AG04450 (cell line): ENCODE measurements around the gene ABHD12. TPM values are rescaled to one million over a fixed set of nuclear protein-coding genes. Genes with fewer than 3 reads are reported as not detected.

Experiments used
- CTCF ChIA-PET: fragments of 300-600, 350-600 bp; formaldehyde crosslinking; extraction: SDS; loops from one replicate; lab custom pipeline; 2022; ENCODE audit warnings: antibody characterized with exemption, inconsistent platforms; lab: Charles Lee
- POLR2A ChIA-PET: fragments of 350-600 bp; formaldehyde crosslinking; extraction: SDS; loops from one replicate; lab custom pipeline; 2021; ENCODE audit warnings: antibody characterized with exemption, inconsistent platforms; lab: Yijun Ruan, JAX
- DNase-seq: peaks from one replicate; pipeline ENCODE4 v3.0.0-alpha.2; 2011; ENCODE audit warnings: low read depth, low spot score
- H3K27ac ChIP-seq: one replicate; pipeline ENCODE4 v1.5.1; 2012; ENCODE audit warnings: low read depth, low read length, control low read depth
- H3K27me3 ChIP-seq: one replicate; pipeline ENCODE4 v1.6.0; 2012; ENCODE audit warnings: low read length; ENCODE audit not compliant: control insufficient read depth, insufficient read depth
- H3K4me3 ChIP-seq: 2 replicates; pipeline ENCODE4 v1.5.1; 2011; ENCODE audit warnings: mild to moderate bottlenecking, low read depth, low read length, control low read depth
- H3K9me3 ChIP-seq: 2 replicates; pipeline ENCODE4 v1.5.1; 2012; ENCODE audit warnings: low read length; ENCODE audit not compliant: control insufficient read depth, insufficient read depth
- polyA plus RNA-seq: library from polyadenylated mRNA; depleted of rRNA; stranded (reverse); fragments of >200 nt; gene quantifications from 2 replicates; pipeline ENCODE4 v1.2.3, GENCODE V29; 2011
- TF ChIP-seq, protein P1 (sequence below): IDR thresholded peaks from 2 replicates; pipeline ENCODE4 v1.5.1; 2011; ENCODE audit warnings: low read depth, low read length, control low read depth, inconsistent platforms

ABHD12 gene
- polyA plus RNA-seq, 1 experiment: 33.6 TPM

- Histone ChIP-seq H3K27me3 (no peaks in the 10 kb centered on the region), H3K9me3 (no peaks in the 10 kb centered on the region), H3K27ac (no peak overlapping the region), H3K4me3 (no peak overlapping the region)
- CTCF ChIA-PET: interaction anchor here (1.4 to 2.2 kb wide), 2 partner anchors 10 to 263 kb away, joined by 3 to 8 read pairs; no protein-coding TSS in a partner anchor
- TF ChIP-seq, protein P1, sequence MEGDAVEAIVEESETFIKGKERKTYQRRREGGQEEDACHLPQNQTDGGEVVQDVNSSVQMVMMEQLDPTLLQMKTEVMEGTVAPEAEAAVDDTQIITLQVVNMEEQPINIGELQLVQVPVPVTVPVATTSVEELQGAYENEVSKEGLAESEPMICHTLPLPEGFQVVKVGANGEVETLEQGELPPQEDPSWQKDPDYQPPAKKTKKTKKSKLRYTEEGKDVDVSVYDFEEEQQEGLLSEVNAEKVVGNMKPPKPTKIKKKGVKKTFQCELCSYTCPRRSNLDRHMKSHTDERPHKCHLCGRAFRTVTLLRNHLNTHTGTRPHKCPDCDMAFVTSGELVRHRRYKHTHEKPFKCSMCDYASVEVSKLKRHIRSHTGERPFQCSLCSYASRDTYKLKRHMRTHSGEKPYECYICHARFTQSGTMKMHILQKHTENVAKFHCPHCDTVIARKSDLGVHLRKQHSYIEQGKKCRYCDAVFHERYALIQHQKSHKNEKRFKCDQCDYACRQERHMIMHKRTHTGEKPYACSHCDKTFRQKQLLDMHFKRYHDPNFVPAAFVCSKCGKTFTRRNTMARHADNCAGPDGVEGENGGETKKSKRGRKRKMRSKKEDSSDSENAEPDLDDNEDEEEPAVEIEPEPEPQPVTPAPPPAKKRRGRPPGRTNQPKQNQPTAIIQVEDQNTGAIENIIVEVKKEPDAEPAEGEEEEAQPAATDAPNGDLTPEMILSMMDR: no peak
- POLR2A ChIA-PET: no interaction called here
- no peak for DNase-seq
Observed at GRCh38 chr20:25257130-25257529, 133.5 kb downstream of the ABHD12 start.

GRCh38 chr20:25256226-25256859, 134.3 kb downstream of the ABHD12 start:
- Histone ChIP-seq H3K27ac (no peak overlapping the region), H3K9me3 (no peaks in the 10 kb centered on the region), H3K4me3 (no peak overlapping the region), H3K27me3 (no peaks in the 10 kb centered on the region)
- POLR2A ChIA-PET: interaction anchor here (0.7 kb wide), 1 partner anchor 38 kb away, joined by 4 read pairs; no protein-coding TSS in a partner anchor
- CTCF ChIA-PET: interaction anchor here (0.6 to 2.2 kb wide), 3 partner anchors 10 to 701 kb away, joined by 3 to 8 read pairs (median 6); no protein-coding TSS in a partner anchor
- no peak for DNase-seq
- TF ChIP-seq, protein P1: no peak

DNA sequence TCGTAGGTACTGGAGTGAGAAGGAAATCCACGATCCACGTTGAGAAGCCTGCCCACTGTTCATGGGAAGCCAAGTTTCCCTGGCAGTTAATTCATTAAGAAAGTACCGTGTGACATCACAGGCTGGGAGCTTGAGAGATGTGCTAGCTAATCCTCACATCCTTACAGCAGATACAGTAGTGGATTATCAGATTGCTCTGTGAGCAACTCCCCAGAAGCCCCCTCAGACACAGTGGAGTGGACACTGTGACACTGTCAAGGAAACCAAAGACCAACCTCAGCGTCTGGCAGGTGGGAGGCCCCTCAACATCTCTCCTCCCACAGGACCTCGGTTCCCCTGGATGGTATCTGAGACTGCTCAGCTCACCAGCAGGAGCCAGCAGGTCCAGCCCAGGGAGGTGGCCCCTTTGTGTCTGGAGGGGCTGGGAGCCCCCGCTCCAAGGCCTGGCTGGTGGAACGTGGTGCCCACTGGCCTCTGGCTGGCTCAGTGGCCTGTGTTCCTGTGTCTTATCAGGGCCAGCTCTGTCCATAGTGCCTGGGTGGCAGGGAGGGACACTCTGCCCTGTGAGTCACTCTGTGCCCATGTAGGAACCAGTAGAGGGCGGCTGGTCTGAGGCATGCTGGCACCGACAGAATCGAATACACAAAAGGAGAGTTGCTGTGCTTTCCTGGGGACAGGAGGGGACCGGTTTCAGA, 135.5 kb downstream of the ABHD12 start:
- POLR2A ChIA-PET: no interaction called here

GRCh38 chr20:25254571-25254970, 136.1 kb downstream of the ABHD12 start:
- POLR2A ChIA-PET: no interaction called here
- CTCF ChIA-PET: interaction anchor here (0.8 to 1.0 kb wide), 2 partner anchors 27 to 145 kb away, joined by 3 read pairs; no protein-coding TSS in a partner anchor

More for the DNA sequence above, 135.5 kb downstream of the ABHD12 start:
- CTCF ChIA-PET: interaction anchor here (0.8 to 2.2 kb wide), 2 partner anchors 8 to 27 kb away, joined by 3 to 8 read pairs; no protein-coding TSS in a partner anchor
- no peak for DNase-seq
- TF ChIP-seq, protein P1: no peak
- no peaks in the 10 kb centered on the region for H3K9me3 ChIP-seq
- no peaks in the 10 kb centered on the region for H3K27me3 ChIP-seq
- no peak overlapping the region for H3K27ac ChIP-seq
- H3K4me3 ChIP-seq: no peak overlapping the region

More at GRCh38 chr20:25254571-25254970, 136.1 kb downstream of the ABHD12 start:
- H3K4me3 ChIP-seq: no peak overlapping the region
- no peaks in the 10 kb centered on the region for H3K27me3 ChIP-seq
- H3K27ac ChIP-seq: no peak overlapping the region
- TF ChIP-seq, protein P1: no peak
- H3K9me3 ChIP-seq: no peaks in the 10 kb centered on the region
- DNase-seq: no peak
